Mucosa of stomach (tissue), 1 donor: Measurements from ENCODE around the gene HOXC9.

Experiments
- H3K27me3 ChIP-seq: one replicate; pipeline ENCODE4 v1.7.0; 2013; ENCODE audit warnings: mild to moderate bottlenecking, low read length; ENCODE audit not compliant: control insufficient read depth, insufficient read depth
- H3K36me3 ChIP-seq: one replicate; pipeline ENCODE4 v1.7.0; 2013; ENCODE audit warnings: low read length; ENCODE audit not compliant: control insufficient read depth, insufficient read depth
- H3K4me1 ChIP-seq: one replicate; pipeline ENCODE4 v1.7.0; 2013; ENCODE audit warnings: mild to moderate bottlenecking, low read length; ENCODE audit not compliant: control insufficient read depth, insufficient read depth
- H3K4me3 ChIP-seq: one replicate; pipeline ENCODE4 v1.7.0; 2013; ENCODE audit warnings: low read length
- H3K9ac ChIP-seq: one replicate; pipeline ENCODE4 v1.7.0; 2013; ENCODE audit warnings: mild to moderate bottlenecking, low read length, moderate library complexity
- H3K9me3 ChIP-seq: one replicate; pipeline ENCODE4 v1.7.0; 2013; ENCODE audit warnings: mild to moderate bottlenecking, low read length, moderate library complexity; ENCODE audit not compliant: control insufficient read depth
- donor health status: Pancreatic carcinoma.

The HOXC9 gene

GRCh38 chr12:53956251-53956887 lies 43.6 kb upstream of the HOXC9 start:
- Histone ChIP-seq H3K27me3 (peaks cover 99% of the 10 kb centered on the region), H3K4me1 (peaks cover 3% of the 10 kb centered on the region)

GRCh38 chr12:53956914-53957536 lies 42.9 kb upstream of the HOXC9 start:
- Histone ChIP-seq H3K27me3 (peaks cover 99% of the 10 kb centered on the region), H3K9ac (no peak overlapping the region), H3K9me3 (no peaks in the 10 kb centered on the region), H3K4me1 (peaks cover 3% of the 10 kb centered on the region), H3K36me3 (no peaks in the 10 kb centered on the region), H3K4me3 (no peak overlapping the region)

More at GRCh38 chr12:53956251-53956887, 43.6 kb upstream of the HOXC9 start:
- Histone ChIP-seq H3K9me3 (no peaks in the 10 kb centered on the region), H3K4me3 (no peak overlapping the region), H3K36me3 (no peaks in the 10 kb centered on the region), H3K9ac (no peak overlapping the region)

- Histone ChIP-seq H3K4me1 (peaks cover 3% of the 10 kb centered on the region), H3K4me3 (no peak overlapping the region), H3K36me3 (no peaks in the 10 kb centered on the region), H3K9me3 (no peaks in the 10 kb centered on the region), H3K27me3 (peaks cover 99% of the 10 kb centered on the region), H3K9ac (no peak overlapping the region)
These were observed 41.8 kb upstream of the HOXC9 start for GRCh38 chr12:53958128-53958527.

- Histone ChIP-seq H3K9me3 (no peaks in the 10 kb centered on the region), H3K36me3 (no peaks in the 10 kb centered on the region), H3K27me3 (peaks cover 99% of the 10 kb centered on the region), H3K4me1 (peaks cover 3% of the 10 kb centered on the region), H3K4me3 (no peak overlapping the region), H3K9ac (no peak overlapping the region)
These were observed 40.6 kb upstream of the HOXC9 start for GRCh38 chr12:53959314-53959713.

GRCh38 chr12:53960187-53961024 lies 39.6 kb upstream of the HOXC9 start:
- no peak overlapping the region for H3K4me3 ChIP-seq
- no peak overlapping the region for H3K9ac ChIP-seq
- H3K36me3 ChIP-seq, result no peaks in the 10 kb centered on the region
- no peaks in the 10 kb centered on the region for H3K4me1 ChIP-seq
- no peaks in the 10 kb centered on the region for H3K9me3 ChIP-seq
- peaks cover 99% of the 10 kb centered on the region for H3K27me3 ChIP-seq

- no peaks in the 10 kb centered on the region for H3K9me3 ChIP-seq
- H3K36me3 ChIP-seq, result no peaks in the 10 kb centered on the region
- H3K4me1 ChIP-seq, result no peaks in the 10 kb centered on the region
- no peak overlapping the region for H3K9ac ChIP-seq
- no peak overlapping the region for H3K4me3 ChIP-seq
- H3K27me3 ChIP-seq, result peaks cover 99% of the 10 kb centered on the region
These were observed 38.8 kb upstream of the HOXC9 start for GRCh38 chr12:53961025-53961761.

- Histone ChIP-seq H3K4me3 (no peak overlapping the region), H3K4me1 (no peaks in the 10 kb centered on the region), H3K36me3 (no peaks in the 10 kb centered on the region), H3K9me3 (no peaks in the 10 kb centered on the region), H3K27me3 (peaks cover 99% of the 10 kb centered on the region), H3K9ac (no peak overlapping the region)
These were observed 37.0 kb upstream of the HOXC9 start for GRCh38 chr12:53963005-53963404.

- no peaks in the 10 kb centered on the region for H3K4me1 ChIP-seq
- no peak overlapping the region for H3K9ac ChIP-seq
- H3K4me3 ChIP-seq, result no peak overlapping the region
- H3K36me3 ChIP-seq, result no peaks in the 10 kb centered on the region
- peaks cover 99% of the 10 kb centered on the region for H3K27me3 ChIP-seq
- H3K9me3 ChIP-seq, result no peaks in the 10 kb centered on the region
These were observed 36.3 kb upstream of the HOXC9 start for GRCh38 chr12:53963434-53964314.

- no peaks in the 10 kb centered on the region for H3K9me3 ChIP-seq
- H3K4me3 ChIP-seq, result no peak overlapping the region
- H3K27me3 ChIP-seq, result peaks cover 100% of the 10 kb centered on the region
- no peaks in the 10 kb centered on the region for H3K36me3 ChIP-seq
- no peaks in the 10 kb centered on the region for H3K4me1 ChIP-seq
- no peak overlapping the region for H3K9ac ChIP-seq
These were observed 35.6 kb upstream of the HOXC9 start for GRCh38 chr12:53964315-53964713.

- Histone ChIP-seq H3K4me1 (no peaks in the 10 kb centered on the region), H3K27me3 (peaks cover 100% of the 10 kb centered on the region), H3K4me3 (no peak overlapping the region), H3K9me3 (no peaks in the 10 kb centered on the region), H3K9ac (no peak overlapping the region), H3K36me3 (no peaks in the 10 kb centered on the region)
These were observed 34.5 kb upstream of the HOXC9 start for GRCh38 chr12:53965281-53966084.

GRCh38 chr12:53966085-53966384 lies 33.9 kb upstream of the HOXC9 start:
- Histone ChIP-seq H3K4me1 (no peaks in the 10 kb centered on the region), H3K9ac (no peak overlapping the region), H3K4me3 (no peak overlapping the region), H3K27me3 (peaks cover 100% of the 10 kb centered on the region), H3K36me3 (no peaks in the 10 kb centered on the region), H3K9me3 (no peaks in the 10 kb centered on the region)
